ENCODE data around the gene ZSWIM2.

DNA sequence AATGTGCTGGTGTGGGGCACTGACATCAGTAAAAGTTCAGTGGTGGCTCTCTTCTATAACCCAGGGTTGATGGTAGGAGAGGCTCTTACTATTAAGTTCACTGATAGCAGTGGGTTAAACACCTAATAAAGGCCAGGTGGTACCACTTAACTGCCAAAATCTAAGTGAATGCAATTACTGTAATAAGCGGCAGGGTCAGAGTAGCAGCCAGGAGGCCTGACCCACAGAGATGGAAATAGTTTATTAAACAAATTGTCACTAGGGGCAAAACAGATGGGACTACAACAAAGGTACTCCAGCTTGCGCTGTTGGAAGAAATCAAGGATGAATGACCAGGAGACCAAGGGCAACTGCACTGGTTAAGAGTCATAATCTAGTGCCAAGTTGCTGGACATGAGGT is 26.6 kb downstream of the ZSWIM2 start:
- TF ChIP-seq, protein P1, sequence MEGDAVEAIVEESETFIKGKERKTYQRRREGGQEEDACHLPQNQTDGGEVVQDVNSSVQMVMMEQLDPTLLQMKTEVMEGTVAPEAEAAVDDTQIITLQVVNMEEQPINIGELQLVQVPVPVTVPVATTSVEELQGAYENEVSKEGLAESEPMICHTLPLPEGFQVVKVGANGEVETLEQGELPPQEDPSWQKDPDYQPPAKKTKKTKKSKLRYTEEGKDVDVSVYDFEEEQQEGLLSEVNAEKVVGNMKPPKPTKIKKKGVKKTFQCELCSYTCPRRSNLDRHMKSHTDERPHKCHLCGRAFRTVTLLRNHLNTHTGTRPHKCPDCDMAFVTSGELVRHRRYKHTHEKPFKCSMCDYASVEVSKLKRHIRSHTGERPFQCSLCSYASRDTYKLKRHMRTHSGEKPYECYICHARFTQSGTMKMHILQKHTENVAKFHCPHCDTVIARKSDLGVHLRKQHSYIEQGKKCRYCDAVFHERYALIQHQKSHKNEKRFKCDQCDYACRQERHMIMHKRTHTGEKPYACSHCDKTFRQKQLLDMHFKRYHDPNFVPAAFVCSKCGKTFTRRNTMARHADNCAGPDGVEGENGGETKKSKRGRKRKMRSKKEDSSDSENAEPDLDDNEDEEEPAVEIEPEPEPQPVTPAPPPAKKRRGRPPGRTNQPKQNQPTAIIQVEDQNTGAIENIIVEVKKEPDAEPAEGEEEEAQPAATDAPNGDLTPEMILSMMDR (IDR thresholded peaks at IDR 0.05): no peak
- TF ChIP-seq EP300 (IDR thresholded peaks at IDR 0.05): no peak
- TF ChIP-seq POLR2A (IDR thresholded peaks at IDR 0.05): no peak
- TF ChIP-seq POLR2AphosphoS5 (IDR thresholded peaks at IDR 0.05): no peak
